Spinal cord (tissue), 10 donors: ENCODE results near the gene AP4E1. TPM values are rescaled to one million over a fixed set of nuclear protein-coding genes. Genes with fewer than 3 reads are reported as not detected.
"Not testable (repeated sequence)": the region's sequence is repeated elsewhere in the genome, so short reads cannot be mapped to it uniquely, and the experiment has no call there.

ENCODE experiments used
- DNase-seq, 6 donors: peaks; one replicate each; pipeline versions ENCODE4 v3.0.0 to v3.0.0-alpha.2; 2013 to 2015; ENCODE audit warnings: low spot score in 6 of 6, low read depth in 4 of 6
- H3K27ac ChIP-seq: one replicate; pipeline ENCODE4 v1.5.1; 2013; ENCODE audit warnings: low read depth, low read length, control low read depth
- H3K27me3 ChIP-seq: one replicate; pipeline ENCODE4 v1.6.1; 2013; ENCODE audit warnings: low read length; ENCODE audit not compliant: control insufficient read depth, insufficient read depth
- H3K36me3 ChIP-seq: one replicate; pipeline ENCODE4 v1.6.1; 2013; ENCODE audit warnings: low read length; ENCODE audit not compliant: control insufficient read depth, insufficient read depth
- H3K4me1 ChIP-seq: one replicate; pipeline ENCODE4 v1.6.1; 2013; ENCODE audit warnings: low read length; ENCODE audit not compliant: control insufficient read depth, insufficient read depth
- H3K4me3 ChIP-seq: one replicate; pipeline ENCODE4 v1.5.1; 2013; ENCODE audit warnings: low read depth, low read length, control low read depth
- H3K9me3 ChIP-seq: one replicate; pipeline ENCODE4 v1.6.1; 2013; ENCODE audit warnings: low read length; ENCODE audit not compliant: control insufficient read depth, insufficient read depth
- WGBS: methylation state at CpG from one replicate; pipeline ENCODE4 v1.1.5; 2013; ENCODE audit warnings: missing lambda C conversion rate; ENCODE audit not compliant: insufficient coverage; 5-methylcytosine and 5-hydroxymethylcytosine counted together
- polyA plus RNA-seq, 2 donors: library from polyadenylated mRNA; unstranded; fragments of 120-200 nt; gene quantifications; one replicate each; pipeline ENCODE4 v1.2.1, GENCODE V29; 2013; ENCODE audit not compliant: insufficient read length in 2 of 2
- total RNA-seq, 2 donors: library from RNA; depleted of rRNA in 1 of 2; stranded (reverse); fragments of 120-200 nt in 1 of 2; fragments of >200 nt in 1 of 2; gene quantifications; one replicate each; pipeline versions ENCODE4 v1.2.3 to v1.2.4, GENCODE V29; 2013 to 2014
- donor health status: healthy.

Gene AP4E1
- total and polyA plus RNA-seq, 4 donors = 6.4 to 16.8 (median 6.9) TPM

DNA sequence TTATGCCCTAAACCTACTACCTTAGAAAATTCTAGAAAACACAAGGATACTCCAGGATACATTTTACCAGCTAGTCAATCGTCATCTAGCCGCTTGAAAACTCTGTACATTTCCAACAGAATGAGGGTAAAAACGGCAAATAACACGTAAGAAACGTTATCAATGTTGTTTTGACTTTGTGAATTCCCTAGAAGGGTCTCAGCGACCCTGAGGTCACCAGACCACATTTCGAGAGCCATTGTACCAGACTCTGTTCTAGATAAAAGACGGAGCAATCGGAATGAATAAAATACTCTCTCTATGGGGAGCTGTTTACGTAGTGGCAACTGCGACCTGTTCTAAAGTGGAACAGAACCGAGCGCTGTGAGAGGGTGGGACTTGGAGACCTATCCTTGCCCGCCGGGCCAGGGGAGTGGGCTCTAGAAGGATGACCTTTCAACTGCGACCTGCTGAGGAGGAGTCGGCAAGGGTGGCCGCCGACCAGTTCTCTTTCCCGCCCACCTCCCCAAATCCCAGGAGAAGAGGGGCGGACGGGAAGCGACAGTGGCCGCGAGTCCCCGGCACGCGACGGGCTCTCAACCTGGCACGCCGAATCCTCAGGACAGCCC, 778 bp upstream of the AP4E1 start:
- Histone ChIP-seq H3K4me1 (peaks cover 9% of the 10 kb centered on the region), H3K4me3 (peak overlapping the region; percentile 89), H3K36me3 (peaks cover 16% of the 10 kb centered on the region), H3K9me3 (no peaks in the 10 kb centered on the region), H3K27ac (peak overlapping the region; percentile 93), H3K27me3 (no peaks in the 10 kb centered on the region)
- DNase-seq = peak in 1 of 6 donors; percentile 28
- 0% methylated on average over 23 of the region's 31 CpGs for WGBS

DNA sequence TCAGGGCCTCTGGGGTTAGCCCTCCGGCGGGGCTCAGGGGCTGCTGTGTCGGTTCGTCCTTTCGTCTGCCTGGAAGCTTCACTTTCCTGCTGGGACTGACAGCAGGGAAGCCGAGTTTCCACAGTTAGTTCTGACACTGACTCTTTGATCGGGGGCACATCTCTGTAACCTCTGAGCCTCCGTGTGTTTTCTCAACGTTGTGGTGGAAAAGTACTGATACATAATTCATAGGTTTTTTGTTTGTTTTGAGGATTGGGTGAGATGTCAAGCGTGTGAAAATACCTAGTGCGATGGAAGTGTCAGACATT, 481 bp downstream of the AP4E1 start:
- H3K4me3 ChIP-seq = peak overlapping the region; percentile 89
- H3K9me3 ChIP-seq = no peaks in the 10 kb centered on the region
- H3K27ac ChIP-seq = peak overlapping the region; percentile 65
- WGBS = 0% methylated on average over 7 of the region's 11 CpGs
- peaks cover 9% of the 10 kb centered on the region for H3K4me1 ChIP-seq
- no peaks in the 10 kb centered on the region for H3K27me3 ChIP-seq
- peak in 1 of 6 donors; percentile 13 for DNase-seq
- H3K36me3 ChIP-seq = peaks cover 19% of the 10 kb centered on the region

DNA sequence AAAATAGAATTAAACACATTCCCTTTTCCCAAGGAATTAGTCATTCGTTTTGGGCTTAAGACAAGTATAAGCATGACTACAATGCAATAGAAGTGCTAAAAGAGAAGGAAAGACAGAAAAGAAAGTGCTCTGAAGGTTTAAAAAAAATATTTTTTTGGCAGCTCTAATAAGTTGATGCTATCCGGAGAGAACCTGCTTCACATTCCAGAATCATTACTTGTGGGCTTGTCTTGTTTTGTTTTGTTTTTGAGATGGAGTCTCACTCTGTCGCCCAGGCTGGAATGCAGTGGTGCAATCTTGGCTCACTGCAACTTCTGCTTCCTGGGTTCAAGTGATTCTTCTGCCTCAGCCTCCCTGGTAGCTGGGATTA, 1.9 kb downstream of the AP4E1 start:
- WGBS = 83% methylated on average over 1 of the region's 3 CpGs
- H3K27ac ChIP-seq, H3K4me3 ChIP-seq: not testable (repeated sequence)

DNA sequence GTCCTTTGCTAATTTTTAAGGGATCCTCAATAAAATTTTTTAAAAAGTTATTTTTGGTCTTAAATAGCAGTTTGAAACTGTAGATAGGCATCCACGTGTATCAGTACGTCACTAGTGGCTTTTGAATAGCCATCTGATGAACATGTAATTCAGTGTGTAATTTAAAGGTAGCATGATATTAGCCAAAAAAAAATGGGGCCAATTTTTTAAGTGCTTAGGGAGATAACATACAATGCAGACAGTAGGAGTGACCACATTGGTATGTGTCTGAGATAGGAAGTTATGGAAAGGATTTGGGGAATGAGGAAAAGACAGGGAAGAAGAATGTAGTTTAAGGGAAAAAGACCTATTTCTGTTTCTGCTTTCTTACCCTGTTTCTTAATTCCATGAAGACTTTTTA, 2.5 kb downstream of the AP4E1 start:
- Histone ChIP-seq H3K4me1 (peaks cover 9% of the 10 kb centered on the region), H3K27me3 (no peaks in the 10 kb centered on the region), H3K36me3 (peaks cover 20% of the 10 kb centered on the region), H3K9me3 (no peaks in the 10 kb centered on the region), H3K4me3 (no peak overlapping the region), H3K27ac (no peak overlapping the region)
- 91% methylated on average over 2 of the region's 2 CpGs for WGBS
- no peak for DNase-seq

More for the DNA sequence above, 1.9 kb downstream of the AP4E1 start:
- not testable (repeated sequence) for DNase-seq, H3K27me3 ChIP-seq, H3K4me1 ChIP-seq, H3K9me3 ChIP-seq
- peaks cover 21% of the 10 kb centered on the region for H3K36me3 ChIP-seq

DNA sequence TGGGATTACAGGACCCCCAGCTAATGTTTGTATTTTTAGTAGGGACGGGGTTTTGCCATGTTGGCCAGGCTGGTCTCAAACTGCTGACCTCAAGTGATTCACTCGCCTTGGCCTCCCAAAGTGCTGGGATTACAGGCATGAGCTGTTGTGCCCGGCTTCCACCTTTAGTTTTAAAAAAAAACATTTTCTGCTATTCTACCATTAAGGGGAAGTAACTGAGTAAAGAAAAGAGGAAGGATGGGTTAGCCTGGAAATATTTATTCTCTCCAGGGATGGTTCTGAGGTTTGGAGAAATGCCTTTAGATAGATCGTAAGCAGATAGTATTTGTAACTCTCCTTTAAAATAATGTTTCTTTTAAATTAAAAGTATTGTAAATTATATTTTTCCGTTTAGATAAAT, 3.1 kb downstream of the AP4E1 start:
- peaks cover 9% of the 10 kb centered on the region for H3K4me1 ChIP-seq
- no peaks in the 10 kb centered on the region for H3K9me3 ChIP-seq
- H3K27me3 ChIP-seq = no peaks in the 10 kb centered on the region
- H3K36me3 ChIP-seq = peaks cover 17% of the 10 kb centered on the region
- 63% methylated on average over 2 of the region's 5 CpGs for WGBS
- H3K4me3 ChIP-seq = no peak overlapping the region
- no peak overlapping the region for H3K27ac ChIP-seq
- DNase-seq = no peak

DNA sequence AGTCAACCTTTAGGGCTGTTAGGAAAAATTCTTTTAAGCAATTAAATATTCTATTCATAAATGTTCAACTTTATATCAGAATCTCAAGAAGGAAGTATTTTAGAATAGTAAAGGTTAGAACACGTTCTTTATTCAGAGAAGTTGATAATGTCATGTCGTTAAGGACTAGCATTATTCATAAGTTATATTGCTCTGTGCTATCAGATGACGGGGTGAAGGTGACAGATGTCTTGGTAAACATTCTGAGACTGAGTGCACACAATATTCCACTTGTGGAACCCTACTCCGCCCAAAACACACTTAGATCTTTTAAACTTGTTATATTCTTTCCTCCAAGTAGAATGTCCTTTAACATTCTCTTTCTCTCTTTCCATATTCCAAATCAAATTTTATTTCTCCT, 7.9 kb downstream of the AP4E1 start:
- no peaks in the 10 kb centered on the region for H3K27me3 ChIP-seq
- H3K9me3 ChIP-seq = no peaks in the 10 kb centered on the region
- WGBS = 93% methylated on average over 3 of the region's 4 CpGs
- H3K4me1 ChIP-seq = no peaks in the 10 kb centered on the region
- H3K27ac ChIP-seq = no peak overlapping the region
- H3K36me3 ChIP-seq = peaks cover 34% of the 10 kb centered on the region
- H3K4me3 ChIP-seq = no peak overlapping the region
- no peak for DNase-seq

DNA sequence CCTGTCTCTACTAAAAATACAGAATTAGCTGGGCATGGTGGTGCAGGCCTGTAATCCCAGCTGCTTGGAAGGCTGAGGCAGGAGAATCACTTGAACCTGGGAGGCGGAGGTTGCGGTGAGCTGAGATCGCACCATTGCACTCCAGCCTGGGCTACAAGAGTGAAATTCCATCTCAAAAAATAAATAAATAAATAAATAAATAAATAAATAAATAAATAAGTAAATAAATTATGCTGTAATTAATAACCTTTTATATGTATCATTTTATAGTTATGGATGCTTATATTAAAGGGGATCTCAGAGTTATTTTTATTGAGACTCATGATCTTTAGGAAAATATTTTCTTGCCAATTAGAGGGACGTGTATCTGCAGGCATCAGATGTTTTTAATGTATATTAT, 10.9 kb downstream of the AP4E1 start:
- not testable (repeated sequence) for DNase-seq, H3K9me3 ChIP-seq, H3K27me3 ChIP-seq, H3K27ac ChIP-seq, H3K4me1 ChIP-seq, H3K4me3 ChIP-seq
- WGBS = 86% methylated on average over 1 of the region's 4 CpGs
- H3K36me3 ChIP-seq = peaks cover 33% of the 10 kb centered on the region

DNA sequence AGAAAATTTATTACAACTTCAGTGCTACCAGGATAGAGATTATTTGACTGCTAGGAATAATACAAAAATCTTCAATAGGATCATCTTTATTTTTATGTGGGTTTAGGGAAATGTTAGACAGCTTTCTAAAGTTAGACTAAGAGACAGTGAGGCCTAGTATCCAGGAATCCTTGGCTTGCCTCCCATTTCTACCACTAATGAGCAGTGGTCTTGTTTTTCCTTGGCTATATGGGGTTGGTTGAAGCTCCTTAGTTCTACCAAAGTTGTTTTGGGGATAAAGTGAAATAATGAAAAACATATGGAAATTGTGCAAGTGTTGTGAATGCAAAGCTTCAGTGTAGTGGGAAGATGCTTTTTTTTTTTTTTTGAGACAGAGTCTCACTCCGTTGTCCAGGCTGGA, 16.8 kb downstream of the AP4E1 start:
- Histone ChIP-seq H3K4me3 (no peak overlapping the region), H3K9me3 (no peaks in the 10 kb centered on the region), H3K27me3 (no peaks in the 10 kb centered on the region), H3K36me3 (peaks cover 38% of the 10 kb centered on the region), H3K27ac (no peak overlapping the region), H3K4me1 (no peaks in the 10 kb centered on the region)
- peak in 1 of 6 donors; percentile 70 for DNase-seq
- 80% methylated on average over 1 of the region's 1 CpG for WGBS

DNA sequence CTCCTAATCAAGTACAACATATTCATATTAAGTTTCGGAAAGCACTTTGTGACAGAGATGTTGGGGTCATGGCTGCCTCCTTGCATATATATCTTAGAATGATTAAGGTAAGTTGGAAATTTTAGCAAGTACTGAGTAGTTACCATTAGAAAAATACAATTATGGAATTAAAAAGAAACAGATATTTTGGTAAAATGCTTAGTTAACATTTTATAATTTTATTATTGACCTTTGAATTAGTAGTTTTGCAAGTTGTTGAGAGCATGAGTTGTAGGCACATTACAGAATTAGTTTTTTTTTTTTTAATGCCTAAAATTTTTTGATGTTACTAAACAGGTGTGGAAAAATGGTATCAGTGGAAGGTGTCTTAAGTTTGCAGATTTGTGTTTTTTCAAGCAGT, 20.6 kb downstream of the AP4E1 start:
- no peak overlapping the region for H3K27ac ChIP-seq
- H3K4me3 ChIP-seq = no peak overlapping the region
- no peaks in the 10 kb centered on the region for H3K9me3 ChIP-seq
- DNase-seq = no peak
- H3K36me3 ChIP-seq = peaks cover 24% of the 10 kb centered on the region
- no peaks in the 10 kb centered on the region for H3K27me3 ChIP-seq
- no CpG with 5 or more reads among the region's 1 CpG for WGBS
- no peaks in the 10 kb centered on the region for H3K4me1 ChIP-seq

DNA sequence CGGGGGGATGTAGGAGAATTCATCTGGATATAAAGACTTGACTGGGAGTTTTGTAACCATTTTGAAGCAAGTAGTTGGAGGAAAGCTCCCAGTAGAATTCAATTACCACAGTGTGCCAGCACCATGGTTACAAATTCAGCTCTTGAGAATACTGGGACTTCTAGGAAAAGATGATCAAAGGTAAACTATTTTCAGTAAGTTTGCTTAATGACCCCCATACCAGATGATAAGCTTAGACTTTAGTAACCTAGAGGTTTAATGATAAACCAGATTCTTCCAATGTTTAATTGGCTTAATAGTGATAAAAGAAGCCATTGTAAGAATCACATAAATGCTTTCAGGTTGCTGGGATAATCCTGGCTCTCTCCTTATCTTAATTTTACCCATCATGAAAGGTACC, 22.3 kb downstream of the AP4E1 start:
- WGBS = no CpG with 5 or more reads among the region's 1 CpG

More for the DNA sequence above, 22.3 kb downstream of the AP4E1 start:
- Histone ChIP-seq H3K4me1 (no peaks in the 10 kb centered on the region), H3K36me3 (peaks cover 20% of the 10 kb centered on the region), H3K27ac (no peak overlapping the region), H3K9me3 (no peaks in the 10 kb centered on the region), H3K27me3 (no peaks in the 10 kb centered on the region), H3K4me3 (no peak overlapping the region)
- DNase-seq = no peak
